IPS-18c (cell line): ENCODE data around the gene TOGARAM2.

Experiments used
- H3K4me3 ChIP-seq: 2 replicates; pipeline ENCODE4 v1.7.0; 2013; ENCODE audit warnings: low read depth, mild to moderate bottlenecking, low read length, moderate library complexity; ENCODE audit not compliant: insufficient read depth
- H3K9me3 ChIP-seq: one replicate; pipeline ENCODE4 v1.6.1; 2013; ENCODE audit warnings: mild to moderate bottlenecking, low read length, moderate library complexity; ENCODE audit not compliant: control insufficient read depth, insufficient read depth

The TOGARAM2 gene

DNA sequence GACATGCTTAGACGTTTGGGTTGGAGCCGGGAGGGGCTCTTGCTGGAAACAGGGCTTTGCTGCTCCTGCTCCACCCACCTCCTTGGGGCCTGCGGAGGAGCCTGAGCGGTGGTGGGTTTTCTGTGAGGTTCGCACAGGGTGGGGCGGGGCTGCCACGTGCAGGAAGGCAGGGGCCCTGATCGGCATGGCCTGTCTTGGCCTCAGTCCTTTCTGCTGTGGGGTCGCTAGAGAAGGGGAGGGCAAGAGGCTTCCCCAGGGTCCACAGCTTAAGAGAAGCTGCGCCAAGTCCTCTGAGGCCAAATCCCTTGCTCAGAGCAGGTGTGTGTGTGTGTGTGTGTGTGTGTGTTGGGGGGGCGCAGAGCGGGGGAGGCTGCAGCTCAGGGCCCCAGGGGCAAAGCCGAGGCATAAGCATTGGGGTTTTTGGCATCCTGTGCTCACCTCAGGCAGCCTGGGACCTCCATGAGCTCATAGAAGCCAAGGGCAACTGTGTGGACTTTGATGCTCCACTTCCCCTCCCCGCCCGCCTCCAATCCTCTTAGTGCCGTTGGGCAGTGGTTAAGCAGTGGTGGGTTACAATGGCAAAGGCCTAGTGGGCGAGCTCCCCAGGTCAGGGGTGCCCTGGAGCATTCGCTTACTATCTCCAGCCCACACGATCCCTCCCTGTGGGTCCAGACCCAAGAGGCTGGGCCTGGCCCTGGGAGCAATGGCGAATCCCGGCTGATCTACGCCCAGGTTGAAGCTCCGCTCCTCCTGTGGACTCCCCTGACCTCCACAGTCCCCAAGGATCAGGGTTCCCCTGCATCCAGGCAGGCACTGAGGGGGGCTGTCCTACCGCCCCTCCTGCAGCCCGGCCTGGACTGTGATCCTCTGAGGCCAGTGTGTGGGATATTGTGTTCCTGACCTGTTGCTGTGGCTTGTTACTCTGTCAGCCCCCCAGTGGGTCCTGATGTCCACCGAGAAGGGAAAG is 28.9 kb downstream of the TOGARAM2 start:
- Histone ChIP-seq H3K9me3 (no peaks in the 10 kb centered on the region), H3K4me3 (no peak overlapping the region)

GRCh38 chr2:29010946-29011345 is 29.8 kb downstream of the TOGARAM2 start:
- Histone ChIP-seq H3K4me3 (no peak overlapping the region), H3K9me3 (no peaks in the 10 kb centered on the region)

DNA sequence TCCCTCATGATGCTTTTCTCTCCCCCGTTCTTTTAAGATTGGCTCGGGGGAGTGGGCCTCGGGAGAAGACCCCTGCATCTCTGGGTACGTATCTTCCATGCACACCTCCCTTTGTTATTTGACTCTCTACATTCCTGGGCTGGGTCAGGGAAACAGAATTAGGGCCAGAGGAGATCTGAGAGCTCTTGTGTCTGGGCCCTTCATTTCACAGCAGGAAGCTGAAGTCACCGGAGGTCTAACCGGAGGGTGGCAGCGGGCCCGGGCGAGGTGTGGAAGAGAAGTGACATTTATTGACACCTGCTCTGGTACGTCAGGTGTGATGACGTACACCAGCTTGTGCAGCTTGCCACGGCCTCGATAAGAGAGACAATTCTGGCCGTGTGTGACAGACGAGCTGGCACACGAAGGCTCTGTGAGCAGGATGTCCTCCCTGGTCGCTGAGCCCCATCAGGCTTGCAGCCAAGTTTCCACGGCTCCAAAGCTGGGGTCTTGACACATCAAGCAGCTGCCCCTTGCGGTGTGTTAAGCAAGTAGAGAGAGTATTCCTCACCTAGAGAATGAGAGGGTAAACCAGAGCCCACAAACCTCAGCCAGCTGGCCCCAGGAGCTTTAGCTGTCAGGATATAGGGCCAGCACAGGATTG is 30.4 kb downstream of the TOGARAM2 start:
- Histone ChIP-seq H3K9me3 (no peaks in the 10 kb centered on the region), H3K4me3 (no peak overlapping the region)

- Histone ChIP-seq H3K9me3 (no peaks in the 10 kb centered on the region), H3K4me3 (no peak overlapping the region)
Measured at GRCh38 chr2:29012211-29012681, 31.1 kb downstream of the TOGARAM2 start.

DNA sequence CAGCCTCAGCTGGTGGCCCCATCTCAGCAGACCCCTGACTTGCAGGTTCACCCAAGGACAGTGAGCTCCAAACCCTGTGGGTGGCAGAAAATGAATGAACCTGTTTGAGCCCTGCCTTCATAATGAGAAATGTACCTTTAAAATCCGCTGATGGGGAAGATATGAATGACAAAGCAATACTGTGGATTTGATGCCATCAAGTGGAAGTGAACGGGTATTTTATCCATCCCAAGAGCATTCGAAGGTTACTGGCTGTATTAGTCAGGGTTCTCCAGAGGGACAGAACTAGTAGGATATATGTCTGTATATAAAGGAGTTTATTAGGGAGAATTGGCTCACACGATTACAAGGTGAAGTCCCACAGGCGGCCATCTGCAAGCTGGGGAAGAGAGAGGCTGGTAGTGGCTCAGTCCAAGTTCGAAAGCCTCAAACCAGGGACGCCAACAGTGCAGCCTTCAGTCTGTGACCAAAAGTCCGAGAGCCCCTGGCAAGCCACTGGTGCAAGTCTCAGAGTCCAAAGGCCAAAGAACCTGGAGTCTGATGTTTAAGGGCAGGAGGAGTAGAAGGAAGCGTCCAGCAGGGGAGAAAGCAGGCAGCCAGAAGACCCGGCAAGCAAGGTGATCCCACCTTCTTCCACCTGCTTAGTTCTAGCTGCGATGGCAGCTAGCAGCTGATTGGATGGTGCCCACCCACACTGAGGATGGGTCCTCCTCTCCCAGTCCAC is 32.1 kb downstream of the TOGARAM2 start:
- Histone ChIP-seq H3K9me3 (no peaks in the 10 kb centered on the region), H3K4me3 (no peak overlapping the region)

- Histone ChIP-seq H3K4me3 (no peak overlapping the region), H3K9me3 (no peaks in the 10 kb centered on the region)
Measured at GRCh38 chr2:29014331-29014730, 33.2 kb downstream of the TOGARAM2 start.

DNA sequence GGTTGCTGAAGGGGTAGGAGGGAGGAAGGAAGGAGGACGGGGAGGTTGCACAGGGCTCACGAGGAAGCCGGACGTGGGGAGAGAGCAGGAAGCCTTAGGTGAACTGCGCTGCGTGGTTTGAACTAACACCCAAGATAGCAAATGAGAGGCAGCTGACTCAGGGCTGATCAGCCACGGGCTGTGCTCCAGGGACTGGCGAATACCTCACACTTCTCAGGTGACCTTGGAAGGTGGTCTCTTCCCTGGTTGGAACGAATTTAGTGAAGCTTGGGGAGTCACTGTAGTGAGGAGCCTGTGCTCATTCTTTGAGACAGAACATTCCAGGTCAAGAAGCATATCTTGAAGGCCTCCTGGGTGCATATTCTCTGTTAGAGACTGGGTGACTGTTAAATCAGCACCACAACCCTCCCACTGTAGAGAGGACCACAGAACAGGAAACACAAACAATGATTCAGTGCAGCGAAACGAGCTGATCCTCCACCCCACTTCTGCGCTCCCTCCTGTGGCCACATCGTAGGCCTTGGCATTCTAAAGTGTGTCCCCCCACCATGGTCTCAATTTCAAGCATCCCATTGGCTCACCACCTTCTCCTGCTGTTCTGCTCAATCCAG is 33.8 kb downstream of the TOGARAM2 start:
- no peak overlapping the region for H3K4me3 ChIP-seq
- H3K9me3 ChIP-seq: no peaks in the 10 kb centered on the region

- Histone ChIP-seq H3K4me3 (no peak overlapping the region), H3K9me3 (no peaks in the 10 kb centered on the region)
Measured at GRCh38 chr2:29015701-29016470, 34.8 kb downstream of the TOGARAM2 start.

DNA sequence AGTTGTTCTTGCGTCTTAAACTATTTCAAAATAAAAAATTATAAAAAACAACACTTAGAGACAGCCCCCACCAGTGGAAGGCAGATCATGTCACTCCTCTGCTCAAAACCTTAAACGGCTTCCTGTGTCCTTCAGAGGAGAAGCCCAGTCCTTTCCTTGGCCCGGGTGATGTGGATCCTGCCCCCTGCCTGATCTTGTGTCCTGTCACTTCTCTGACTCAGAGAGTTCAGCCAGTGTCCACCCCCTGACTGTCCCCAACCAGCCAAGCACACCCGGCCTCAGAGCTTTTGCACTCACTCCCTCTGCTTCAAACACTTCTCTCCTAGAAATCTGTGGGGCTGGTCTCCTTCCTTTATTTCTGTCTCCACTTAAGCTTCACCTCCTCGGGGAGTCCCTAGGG is 35.4 kb downstream of the TOGARAM2 start:
- Histone ChIP-seq H3K9me3 (no peaks in the 10 kb centered on the region), H3K4me3 (no peak overlapping the region)

DNA sequence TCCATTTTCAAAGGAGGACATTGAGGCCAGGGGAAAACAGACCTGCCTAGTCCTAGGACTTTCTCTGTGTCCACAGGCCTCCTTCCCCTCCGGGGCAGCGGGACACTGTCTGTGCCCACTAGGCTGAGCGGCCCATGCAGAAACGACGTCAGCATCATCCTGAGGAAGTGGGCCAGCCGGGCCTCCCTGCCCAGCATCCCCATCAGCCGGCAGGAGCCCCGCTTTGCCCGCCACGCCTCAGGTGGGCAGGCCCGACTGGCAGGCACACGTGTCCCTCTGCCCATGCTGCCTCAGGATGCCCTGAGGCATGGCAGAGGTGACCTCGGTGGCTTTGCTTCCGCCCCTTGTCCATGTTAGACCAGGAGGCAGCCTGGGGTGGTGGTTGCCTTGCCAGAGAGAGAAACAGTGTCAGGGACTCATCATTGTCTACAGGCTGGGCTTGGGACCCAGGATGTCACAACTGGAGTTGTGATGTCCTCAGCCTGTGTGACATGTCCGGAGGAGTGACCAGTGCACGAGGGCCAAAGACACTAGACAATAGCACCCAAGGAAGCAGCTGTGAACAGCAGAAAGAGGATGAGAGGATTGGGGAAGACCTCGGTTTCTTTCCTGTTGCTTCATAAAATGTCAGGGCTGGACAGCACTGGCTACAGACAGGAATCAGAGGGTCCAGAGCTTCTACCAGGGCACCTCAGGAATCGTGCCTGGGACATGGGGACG is 36.8 kb downstream of the TOGARAM2 start:
- no peak overlapping the region for H3K4me3 ChIP-seq
- no peaks in the 10 kb centered on the region for H3K9me3 ChIP-seq

DNA sequence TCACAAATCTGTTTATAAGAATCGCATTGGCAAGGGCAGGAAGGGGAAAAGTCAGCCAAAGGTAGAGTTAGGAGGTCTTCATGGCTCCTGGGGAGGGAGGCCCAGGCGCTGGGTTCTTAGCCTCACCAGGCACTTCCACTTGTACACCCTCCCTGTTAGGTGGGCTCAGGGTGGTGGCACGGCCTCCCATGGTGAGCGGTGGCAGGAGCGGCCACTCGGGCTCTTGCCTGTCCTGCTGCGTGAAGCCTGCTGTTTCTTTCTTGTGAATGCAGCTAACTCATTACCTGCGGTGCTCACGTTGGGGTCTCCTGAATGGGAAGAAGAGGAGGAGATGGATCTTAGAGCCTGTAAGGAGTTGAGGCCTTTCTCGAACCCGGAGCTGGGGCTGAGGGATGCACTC is 40.8 kb downstream of the TOGARAM2 start:
- no peak overlapping the region for H3K4me3 ChIP-seq
- no peaks in the 10 kb centered on the region for H3K9me3 ChIP-seq

DNA sequence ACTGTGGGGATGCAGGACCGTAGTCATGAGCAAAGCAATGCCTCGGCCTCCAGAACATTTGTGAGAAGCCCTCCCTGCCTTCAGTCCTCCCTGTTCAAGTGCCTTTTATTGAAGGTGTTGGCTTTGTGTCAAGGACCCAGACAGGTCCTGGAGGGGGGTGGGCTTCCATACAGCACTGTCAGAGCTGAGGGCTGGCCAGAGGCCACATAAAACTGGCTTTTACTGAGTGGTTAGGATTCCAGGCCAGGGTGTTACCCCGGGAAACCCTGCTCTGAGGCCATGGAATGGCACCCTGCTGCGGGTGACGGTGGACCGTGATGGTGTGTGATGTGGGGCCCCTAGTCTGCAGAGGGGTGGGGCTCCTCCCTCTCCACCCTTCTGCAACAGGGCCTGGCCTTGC is 41.6 kb downstream of the TOGARAM2 start:
- Histone ChIP-seq H3K4me3 (no peak overlapping the region), H3K9me3 (no peaks in the 10 kb centered on the region)

DNA sequence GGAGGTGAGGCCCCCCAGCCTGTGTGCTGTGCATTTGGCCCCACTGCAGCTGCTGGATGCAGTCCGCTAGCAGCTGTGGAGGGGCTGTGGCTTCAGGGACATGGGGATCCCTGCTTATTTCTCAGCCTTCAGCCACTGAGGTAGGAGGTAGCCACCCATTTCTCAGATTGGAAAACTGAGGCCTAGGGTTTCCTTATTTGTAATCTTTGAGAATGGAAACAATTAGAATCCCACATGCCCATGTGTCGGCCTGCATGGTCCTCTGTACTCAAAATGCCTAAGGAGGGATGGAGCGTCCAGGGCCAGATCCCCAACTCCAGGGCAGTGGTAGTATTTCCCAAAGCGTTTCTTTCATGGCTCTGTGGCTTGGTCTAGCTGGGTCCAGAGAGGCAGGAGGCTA is 42.1 kb downstream of the TOGARAM2 start:
- no peak overlapping the region for H3K4me3 ChIP-seq
- no peaks in the 10 kb centered on the region for H3K9me3 ChIP-seq

DNA sequence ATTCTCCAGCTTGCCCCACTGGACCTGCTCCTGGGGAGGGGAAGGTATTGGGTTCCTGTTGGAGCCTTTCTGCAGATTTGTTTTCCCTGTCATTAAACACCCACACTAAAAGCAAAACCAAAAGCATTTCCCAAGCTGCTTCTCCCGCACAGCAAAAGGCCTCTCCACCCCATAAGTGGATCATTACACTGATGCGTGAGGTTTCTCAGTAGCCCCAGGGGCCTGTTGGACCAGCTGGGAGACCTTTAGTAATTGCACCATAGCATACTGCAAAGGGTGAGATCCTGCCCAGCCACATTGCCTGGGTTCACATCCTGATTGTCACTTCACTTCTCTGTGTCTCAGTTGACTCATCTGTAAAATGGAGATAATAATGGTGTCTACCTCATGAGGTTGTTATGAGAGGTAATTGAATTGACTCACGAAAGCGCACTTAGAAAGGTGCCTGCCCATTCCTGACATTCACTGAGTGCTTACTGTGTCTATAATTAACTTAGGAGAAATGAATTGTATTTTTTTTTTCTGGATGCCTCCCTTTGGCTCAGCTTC is 43.9 kb downstream of the TOGARAM2 start:
- H3K9me3 ChIP-seq: no peaks in the 10 kb centered on the region
- H3K4me3 ChIP-seq: no peak overlapping the region

DNA sequence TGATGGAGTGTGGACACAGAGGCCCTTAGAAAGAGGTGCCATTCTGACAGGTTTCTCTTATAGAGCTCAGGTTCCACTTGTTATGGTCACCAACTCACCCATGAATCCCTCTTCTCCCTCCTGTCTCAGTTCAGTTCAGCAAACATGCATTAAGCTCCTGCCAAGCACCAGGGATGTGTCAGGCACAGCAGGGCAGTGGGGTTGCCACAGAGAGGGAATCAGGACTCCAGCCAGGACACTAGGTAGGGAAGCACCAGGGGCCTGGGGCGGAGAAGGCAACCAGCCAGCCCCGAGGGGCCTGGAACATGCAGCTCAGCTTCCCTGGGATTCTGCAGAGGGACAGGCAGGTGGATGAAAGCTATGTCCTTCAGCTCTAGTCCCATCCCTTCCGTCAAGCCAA is 44.6 kb downstream of the TOGARAM2 start:
- Histone ChIP-seq H3K4me3 (no peak overlapping the region), H3K9me3 (no peaks in the 10 kb centered on the region)

- Histone ChIP-seq H3K4me3 (no peak overlapping the region), H3K9me3 (no peaks in the 10 kb centered on the region)
Measured at GRCh38 chr2:29031046-29031445, 49.9 kb downstream of the TOGARAM2 start.
